ENCODE data around the gene ADAT3.
"Not testable (repeated sequence)": the region's sequence is repeated elsewhere in the genome, so short reads cannot be mapped to it uniquely, and the experiment has no call there.

Gene ADAT3

DNA sequence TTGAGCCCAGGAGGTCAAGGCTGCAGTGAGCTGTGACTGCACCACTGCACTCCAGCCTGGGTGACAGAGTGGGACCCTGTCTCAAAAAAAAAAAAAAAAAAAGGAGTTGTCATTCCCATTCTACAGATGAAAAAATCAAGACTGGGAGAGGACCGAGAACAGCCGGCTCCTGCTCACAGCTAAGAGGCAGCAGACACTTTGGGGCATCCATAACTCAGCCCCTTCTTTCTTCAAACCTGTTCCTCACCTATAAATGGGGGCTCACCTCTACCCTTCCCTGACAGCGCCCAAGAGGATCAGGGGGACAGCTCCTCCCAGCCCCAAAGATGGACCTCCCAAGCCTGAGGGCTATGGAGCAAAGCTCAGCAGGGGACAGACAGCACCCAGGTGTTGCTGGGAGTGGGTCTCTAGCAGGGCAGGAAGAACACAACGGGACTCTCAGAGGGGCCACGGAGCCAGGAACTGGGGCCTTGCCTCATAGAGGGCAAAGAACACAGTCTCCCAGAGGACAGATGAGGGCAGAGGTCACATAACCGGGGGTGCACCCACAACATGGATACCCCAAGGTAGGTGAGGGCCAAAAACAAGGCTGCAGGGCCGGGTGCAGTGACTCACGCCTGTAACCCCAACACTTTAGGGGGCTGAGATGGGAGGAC, 38.4 kb upstream of the ADAT3 start:
- in situ Hi-C loops (cut with MboI; ENCODE audit: low sequenced_read_pairs): no loop called here

GRCh38 chr19:1867349-1867724, 37.9 kb upstream of the ADAT3 start:
- in situ Hi-C loops (cut with MboI; ENCODE audit: low sequenced_read_pairs): no loop called here

DNA sequence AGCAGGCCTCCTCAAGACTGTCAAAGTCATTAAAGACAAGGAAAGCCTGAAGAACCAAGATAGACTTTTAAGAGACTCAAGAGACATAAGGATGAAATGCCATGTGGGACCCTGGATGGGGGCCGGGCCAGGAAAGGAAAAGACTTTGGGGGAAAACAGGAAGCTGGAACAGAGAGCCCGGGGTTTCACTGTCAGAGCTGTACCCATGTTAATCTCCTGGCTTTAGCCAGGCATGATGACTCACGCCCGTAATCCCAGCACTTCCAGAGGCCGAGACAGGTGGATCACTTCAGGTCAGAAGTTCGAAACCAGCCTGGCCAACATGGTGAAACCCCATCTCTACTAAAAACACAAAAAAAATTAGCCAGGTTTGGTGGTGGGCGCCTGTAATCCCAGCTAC, 36.2 kb upstream of the ADAT3 start:
- in situ Hi-C loops (cut with MboI; ENCODE audit: low sequenced_read_pairs): no loop called here

DNA sequence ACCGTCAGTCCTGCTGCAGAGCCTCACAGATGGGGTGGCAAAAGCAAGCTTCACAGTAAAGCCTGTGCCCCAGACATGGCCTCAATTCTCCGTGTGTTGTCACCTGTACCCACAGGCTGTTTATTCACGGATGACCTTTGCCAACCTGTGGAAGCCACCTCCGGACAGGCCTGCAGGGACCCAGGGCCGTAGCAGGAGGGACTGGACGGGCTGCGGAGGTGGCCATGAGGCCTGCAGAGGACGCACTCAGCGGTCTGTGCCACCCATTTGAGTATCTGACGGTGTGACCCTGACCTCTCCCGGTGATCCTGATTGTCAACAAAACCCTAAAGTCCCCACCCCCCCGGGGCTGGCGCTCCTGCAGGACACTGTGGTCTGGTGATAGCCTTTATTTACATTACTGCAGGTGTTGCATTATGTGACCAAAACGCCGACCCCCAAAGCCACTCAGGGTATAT, 34.0 kb upstream of the ADAT3 start:
- in situ Hi-C loops (cut with MboI; ENCODE audit: low sequenced_read_pairs): no loop called here

GRCh38 chr19:1871630-1872029, 33.6 kb upstream of the ADAT3 start:
- in situ Hi-C loops (cut with MboI; ENCODE audit: low sequenced_read_pairs): no loop called here

- in situ Hi-C loops (cut with MboI; ENCODE audit: low sequenced_read_pairs): no loop called here
These were observed 32.2 kb upstream of the ADAT3 start for GRCh38 chr19:1872807-1873523.

DNA sequence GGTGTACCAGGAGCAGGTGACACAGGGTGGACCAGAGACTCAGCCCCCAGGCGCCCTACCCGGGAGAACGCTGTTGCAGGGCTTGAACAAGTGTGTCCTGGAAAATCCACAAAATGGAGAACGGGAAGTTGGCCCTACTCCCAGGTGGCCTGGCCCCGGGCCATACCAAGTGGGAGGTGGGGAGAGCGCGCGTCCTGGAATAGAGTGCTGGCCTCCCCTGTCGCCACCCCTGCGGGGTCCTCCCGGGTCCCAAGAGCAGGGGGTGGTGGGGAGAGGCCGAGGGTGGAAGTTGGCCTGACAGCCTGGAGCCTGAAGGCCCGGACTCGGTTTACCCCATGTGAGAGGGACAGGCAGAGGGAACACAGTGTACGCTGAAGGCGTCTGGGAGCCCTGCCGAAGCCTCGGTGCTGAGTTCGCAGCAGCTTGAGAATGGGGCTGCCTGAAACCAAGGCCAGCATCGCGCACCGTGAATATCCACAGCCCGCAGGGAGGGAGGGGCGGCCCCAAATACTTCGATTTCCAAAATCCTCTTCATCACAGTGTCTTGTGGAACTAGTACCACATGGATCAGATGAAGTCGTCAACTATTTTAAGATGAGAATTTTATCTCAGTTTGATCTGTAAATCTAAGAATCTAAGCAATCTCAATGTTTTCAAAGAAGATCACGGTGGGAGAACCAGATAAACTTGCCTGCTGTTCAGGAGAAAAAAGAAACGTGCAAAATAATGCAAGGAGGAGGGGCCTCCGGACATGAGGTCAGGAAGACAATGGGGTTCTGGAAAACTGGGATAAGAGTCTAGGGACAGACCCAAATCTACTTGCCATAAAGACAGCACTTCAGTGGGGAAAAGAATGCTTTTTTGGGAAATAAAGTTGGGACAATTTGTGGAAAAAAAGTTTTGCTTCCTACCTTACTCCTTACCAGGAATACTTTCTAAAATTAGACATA, 31.4 kb upstream of the ADAT3 start:
- in situ Hi-C loops (cut with MboI; ENCODE audit: low sequenced_read_pairs): no loop called here

- in situ Hi-C loops (cut with MboI; ENCODE audit: low sequenced_read_pairs): no loop called here
These were observed 30.5 kb upstream of the ADAT3 start for GRCh38 chr19:1874554-1875185.

DNA sequence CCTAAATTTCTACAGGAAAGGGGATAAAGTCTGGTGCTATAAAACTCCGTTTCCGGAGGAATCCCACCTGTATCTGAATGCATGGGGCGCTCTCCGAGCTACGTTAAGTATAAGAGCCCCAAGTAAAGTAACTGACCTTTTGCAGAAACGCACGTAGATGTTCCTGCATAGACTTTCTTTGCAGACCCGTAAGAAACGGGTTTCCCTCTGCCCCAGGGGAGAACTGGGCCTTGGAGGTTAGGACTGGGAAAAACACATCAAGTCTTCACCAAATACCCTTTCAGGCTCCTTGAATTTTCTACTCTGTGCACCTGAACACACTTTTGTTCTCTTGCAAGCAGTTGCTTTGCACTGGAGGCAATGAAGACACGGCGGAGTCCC, 29.9 kb upstream of the ADAT3 start:
- in situ Hi-C loops (cut with MboI; ENCODE audit: low sequenced_read_pairs): not testable (repeated sequence)

DNA sequence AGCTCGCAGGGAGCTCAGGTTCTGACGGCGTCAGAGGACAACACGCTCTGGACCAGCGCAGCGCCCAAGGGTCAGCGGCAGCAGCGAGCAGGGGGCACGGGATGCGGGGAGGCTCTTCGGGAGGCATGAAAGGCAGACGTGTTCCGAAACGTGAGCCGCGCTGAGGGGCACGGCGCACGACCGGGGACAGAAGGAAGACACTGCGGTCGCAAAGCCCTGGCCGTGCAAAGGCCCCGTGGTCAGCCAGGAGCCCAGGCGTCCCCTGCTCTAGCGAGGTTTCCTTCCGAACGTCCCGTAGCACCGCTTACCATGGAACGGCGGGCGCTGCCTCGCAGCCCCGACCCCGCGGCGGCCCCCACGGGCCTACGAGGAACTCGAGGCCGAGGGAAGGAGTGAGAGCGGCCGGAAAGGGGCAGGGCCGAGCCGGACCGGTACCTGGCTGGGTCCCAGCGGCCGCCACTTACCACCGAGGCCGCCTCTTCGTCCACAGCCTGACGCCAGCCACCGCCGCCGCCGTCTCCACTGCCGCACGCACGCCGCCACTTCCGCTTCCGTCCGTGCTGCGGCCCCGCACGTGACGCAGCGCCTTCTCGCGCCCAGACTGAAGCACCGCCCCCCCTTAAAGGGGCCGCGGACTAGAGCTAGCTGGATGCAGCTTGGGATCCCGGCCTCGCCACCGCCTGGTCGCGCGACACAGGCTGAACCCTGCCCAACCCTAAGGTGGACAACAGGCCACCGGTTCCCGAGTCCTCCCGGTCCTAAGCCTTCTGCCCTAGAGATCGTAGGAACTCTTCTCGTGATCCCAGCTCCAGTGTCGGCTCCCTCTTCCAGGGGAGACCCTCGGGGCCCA, 29.3 kb upstream of the ADAT3 start:
- in situ Hi-C loops (cut with MboI; ENCODE audit: low sequenced_read_pairs): no loop called here

GRCh38 chr19:1876496-1877279, 28.5 kb upstream of the ADAT3 start:
- in situ Hi-C loops (cut with MboI; ENCODE audit: low sequenced_read_pairs): not testable (repeated sequence)

DNA sequence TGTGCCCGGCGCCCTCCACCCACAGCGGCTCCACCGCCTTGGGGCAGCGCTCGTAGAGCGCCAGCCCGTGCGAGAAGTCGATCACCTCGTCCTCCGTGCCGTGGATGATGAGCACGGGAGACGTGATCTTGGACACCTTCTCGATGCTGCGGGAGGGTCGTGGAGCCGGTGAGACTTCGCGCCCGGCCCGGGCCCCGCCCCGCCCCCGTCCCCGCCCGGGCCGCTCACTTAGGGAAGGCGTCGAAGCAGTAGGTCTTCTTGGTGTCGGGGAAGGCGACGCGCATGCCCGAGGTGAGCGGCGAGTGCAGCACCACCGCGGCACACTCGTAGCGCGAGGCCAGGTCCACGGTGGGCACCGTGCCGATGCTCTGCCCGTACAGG, 27.9 kb upstream of the ADAT3 start:
- in situ Hi-C loops (cut with MboI; ENCODE audit: low sequenced_read_pairs): not testable (repeated sequence)

DNA sequence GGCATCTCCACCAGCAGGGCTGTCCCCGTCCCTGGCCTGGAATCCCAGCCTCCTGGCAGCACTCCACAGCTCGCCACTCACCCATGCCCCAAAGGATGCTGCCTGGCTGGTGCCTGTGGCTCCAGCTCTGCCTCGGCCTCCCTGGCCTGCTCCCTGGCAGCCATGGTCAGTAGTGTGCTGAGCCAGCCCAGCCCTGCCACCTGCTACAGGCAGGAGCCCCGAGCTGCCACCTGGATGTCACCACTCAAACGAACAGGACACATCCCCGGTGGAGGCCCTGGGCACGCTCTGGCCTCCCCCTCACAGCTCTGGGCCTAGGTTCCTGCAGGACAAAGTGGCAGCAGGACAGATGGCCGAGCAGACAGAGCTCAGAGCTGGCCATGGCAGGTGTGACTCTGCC, 26.6 kb upstream of the ADAT3 start:
- in situ Hi-C loops (cut with MboI; ENCODE audit: low sequenced_read_pairs): not testable (repeated sequence)

- in situ Hi-C loops (cut with MboI; ENCODE audit: low sequenced_read_pairs): not testable (repeated sequence)
These were observed 25.2 kb upstream of the ADAT3 start for GRCh38 chr19:1879982-1880381.

GRCh38 chr19:1880611-1881392, 24.4 kb upstream of the ADAT3 start:
- in situ Hi-C loops (cut with MboI; ENCODE audit: low sequenced_read_pairs): no loop called here

- in situ Hi-C loops (cut with MboI; ENCODE audit: low sequenced_read_pairs): not testable (repeated sequence)
These were observed 23.7 kb upstream of the ADAT3 start for GRCh38 chr19:1881393-1882088.

- in situ Hi-C loops (cut with MboI; ENCODE audit: low sequenced_read_pairs): no loop called here
These were observed 23.0 kb upstream of the ADAT3 start for GRCh38 chr19:1882089-1882785.

Measured in HL-60/S4 treated with phorbol 12-myristate 13-acetate at 8.2 ng/mL for 4 days and 3 days (cell line).